HG03280 (cell line): ENCODE results near the gene LRIT2.
A peak's percentile ranks its signal among the peaks of the same experiment; 100 is the strongest.

Experiments used
- ATAC-seq: cut with Tn5 transposase; IDR thresholded peaks from one replicate; pipeline ENCODE4 v1.9.1; 2021; ENCODE audit warnings: mild to moderate bottlenecking, moderate library complexity; ENCODE audit not compliant: unreplicated experiment

Gene LRIT2, protein sequence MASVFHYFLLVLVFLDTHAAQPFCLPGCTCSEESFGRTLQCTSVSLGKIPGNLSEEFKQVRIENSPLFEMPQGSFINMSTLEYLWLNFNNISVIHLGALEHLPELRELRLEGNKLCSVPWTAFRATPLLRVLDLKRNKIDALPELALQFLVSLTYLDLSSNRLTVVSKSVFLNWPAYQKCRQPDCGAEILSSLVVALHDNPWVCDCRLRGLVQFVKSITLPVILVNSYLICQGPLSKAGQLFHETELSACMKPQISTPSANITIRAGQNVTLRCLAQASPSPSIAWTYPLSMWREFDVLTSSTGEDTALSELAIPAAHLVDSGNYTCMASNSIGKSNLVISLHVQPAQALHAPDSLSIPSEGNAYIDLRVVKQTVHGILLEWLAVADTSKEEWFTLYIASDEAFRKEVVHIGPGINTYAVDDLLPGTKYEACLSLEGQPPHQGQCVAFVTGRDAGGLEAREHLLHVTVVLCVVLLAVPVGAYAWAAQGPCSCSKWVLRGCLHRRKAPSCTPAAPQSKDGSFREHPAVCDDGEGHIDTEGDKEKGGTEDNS

DNA sequence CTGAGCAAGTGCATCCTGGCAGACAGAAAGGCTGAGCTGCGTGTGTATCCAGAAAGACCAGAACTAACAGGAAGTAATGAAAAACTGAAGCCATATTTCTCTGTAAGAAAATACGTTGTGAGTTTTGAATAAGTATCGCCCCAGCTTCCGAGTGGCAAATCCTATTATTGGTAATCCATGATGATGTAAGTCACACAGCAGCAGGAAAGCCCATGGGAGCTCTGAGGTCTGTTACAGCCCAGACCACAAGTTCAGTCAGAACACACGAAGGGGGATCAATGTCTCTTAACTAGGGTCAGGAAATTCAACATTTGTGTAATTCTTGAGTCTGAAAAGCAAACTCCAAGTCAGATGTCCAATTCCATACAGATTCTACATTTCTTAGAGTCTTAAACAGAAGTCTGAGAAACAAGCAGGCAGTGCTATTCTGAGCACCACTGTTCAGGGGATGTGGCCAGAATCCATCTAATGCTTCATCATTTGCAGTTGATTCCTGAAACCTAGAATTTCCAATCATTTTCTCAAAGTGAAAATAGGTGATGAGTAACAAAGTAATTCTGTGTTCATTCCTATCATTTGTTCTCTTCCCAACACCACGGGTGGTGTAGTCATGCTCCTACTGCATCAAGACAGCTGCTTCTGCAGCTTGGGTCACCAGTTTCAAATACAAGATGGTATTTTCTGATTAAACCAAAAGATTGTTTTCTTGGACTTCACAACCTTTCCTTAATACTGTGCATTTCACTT, at the start of gene LRIT2:
Gene LRIT2, minus strand, starts transcription at position 118 of the 747 bp plus-strand sequence. Its CDS starts 24 bp downstream, at position 94.
- no peak for ATAC-seq

- ATAC-seq = no peak
Observed at GRCh38 chr10:84270708-84271107, 45.4 kb upstream of the LRIT2 start.

- ATAC-seq = no peak
Observed at GRCh38 chr10:84269773-84270172, 44.4 kb upstream of the LRIT2 start.

DNA sequence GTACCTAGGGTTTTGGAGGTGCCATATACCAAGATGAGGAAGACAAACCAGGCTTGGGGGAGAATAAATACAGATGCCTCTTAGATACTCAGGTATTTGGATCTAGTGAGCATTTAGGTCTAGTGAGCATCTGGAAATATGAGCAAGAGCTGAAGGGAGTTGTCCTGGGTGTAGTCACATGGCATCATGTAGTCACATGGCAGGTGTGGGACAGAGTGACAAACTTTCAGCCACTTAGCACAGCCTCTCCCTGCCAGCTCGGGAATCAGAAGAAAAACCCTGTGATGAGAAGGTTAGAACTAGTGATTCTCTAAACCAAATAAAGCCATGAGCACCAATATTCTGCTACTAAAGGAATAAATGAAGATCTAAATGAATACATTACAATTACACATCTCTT, 43.8 kb upstream of the LRIT2 start:
- no peak for ATAC-seq

- no peak for ATAC-seq
Observed at GRCh38 chr10:84267503-84268126, 42.3 kb upstream of the LRIT2 start.

- no peak for ATAC-seq
Observed at GRCh38 chr10:84265418-84265817, 40.1 kb upstream of the LRIT2 start.

DNA sequence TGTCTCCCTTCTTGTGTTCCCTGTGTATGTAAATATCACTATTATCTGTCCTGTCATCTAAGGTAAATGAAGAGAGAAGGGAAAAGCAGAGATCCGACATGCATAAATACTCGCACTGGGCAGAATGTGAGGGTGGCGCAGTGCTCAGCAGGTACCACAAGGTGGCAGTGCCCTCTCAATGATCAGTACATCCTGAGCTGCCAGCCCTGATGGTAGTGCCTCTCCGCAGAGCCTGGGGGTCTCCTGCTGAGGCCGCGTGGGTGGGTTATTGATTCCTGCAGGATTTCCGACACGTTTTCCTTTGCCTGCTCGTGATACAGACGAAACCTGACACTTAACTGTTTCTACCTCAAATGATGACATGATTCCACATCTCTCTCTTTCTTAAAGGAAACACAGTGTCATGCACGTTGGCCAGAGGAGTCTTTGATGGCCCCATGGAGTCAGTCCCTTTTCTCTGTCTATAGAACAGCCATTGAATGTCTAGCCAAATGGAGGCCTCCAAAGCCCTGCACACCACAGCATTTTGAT, 39.3 kb upstream of the LRIT2 start:
- ATAC-seq = peak; percentile 96

DNA sequence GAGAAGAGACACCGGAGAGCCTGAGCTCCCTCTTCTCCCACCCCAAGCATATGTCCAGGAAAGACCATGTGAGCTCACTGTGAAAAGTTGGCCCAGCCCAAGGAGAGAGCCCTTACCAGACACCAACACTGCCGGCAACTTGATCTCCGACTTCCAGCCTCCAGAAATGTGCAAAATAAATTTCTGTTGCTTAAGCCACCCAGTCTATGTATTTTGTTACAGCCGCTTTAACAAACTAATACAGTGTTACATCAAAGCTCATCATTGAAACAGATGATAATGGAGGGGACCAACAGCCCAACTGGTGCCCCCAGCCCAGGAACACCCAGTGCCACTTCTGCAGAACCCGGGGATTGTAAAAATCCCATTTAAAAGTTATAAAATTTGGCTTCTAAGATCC, 38.4 kb upstream of the LRIT2 start:
- ATAC-seq = no peak

- no peak for ATAC-seq
Observed at GRCh38 chr10:84262190-84262956, 37.0 kb upstream of the LRIT2 start.

DNA sequence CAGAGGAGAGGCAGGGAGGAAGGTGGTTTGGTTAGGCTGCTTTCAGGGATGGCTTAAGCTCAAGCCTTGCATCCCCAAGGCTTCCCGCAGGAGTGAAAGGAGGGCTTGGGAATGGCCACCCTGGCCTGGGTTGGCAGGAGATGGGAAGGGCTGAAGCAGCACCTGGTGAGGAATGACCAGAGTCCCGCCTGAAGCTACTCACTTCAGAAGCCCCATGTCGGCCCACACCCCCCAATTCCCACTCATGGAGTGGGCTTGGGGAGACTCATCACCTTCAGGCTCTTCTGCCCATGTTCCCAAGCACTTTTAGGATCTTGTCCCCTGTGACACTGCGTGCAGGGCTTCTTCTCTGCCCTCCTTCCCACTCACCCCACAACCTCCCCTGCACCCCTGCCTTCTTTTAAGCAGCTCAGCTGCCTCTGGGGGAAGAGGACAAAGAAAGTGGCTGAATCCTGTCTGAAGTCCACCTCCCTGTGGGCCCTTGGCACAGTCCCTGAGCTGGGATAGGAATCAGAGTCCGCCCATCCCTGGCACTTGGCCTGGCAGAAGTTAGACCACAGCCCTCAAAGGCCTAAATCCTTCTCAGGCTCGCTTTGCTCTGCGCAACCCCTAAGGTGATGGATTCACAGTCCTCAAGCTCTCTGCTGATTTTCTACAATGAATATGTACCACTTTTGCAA, 36.0 kb upstream of the LRIT2 start:
- ATAC-seq = no peak

DNA sequence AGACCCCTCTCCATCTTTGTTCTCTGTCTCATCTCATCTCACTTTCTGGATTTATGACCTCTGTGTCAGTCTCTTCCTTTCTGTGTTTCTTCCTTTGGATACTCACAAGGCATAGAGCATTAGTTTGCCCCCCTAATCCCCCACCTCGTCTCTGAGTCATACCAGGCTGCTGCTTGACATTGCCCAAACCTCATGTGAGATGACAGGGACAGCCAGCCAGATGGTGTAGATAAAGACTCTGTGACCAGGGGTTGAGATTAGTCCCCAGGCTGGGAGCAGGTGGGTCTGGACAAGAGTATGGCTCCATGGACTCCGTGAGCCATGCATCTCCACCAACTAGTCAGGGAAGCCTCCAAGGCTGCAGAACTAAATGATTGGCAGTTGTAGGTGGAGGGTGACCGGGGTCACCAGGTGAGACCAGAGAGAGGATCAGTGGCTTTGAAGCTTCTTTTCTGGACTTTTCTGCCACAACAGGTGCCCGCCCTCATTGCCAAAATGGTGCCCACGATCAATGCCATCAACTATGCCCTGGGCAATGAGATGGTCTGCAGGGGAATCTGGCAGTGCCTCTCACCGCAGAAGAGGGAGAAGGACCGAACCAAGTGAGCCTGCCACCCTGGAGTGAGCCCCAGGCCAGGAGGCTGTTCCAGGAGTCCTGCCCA, 32.8 kb upstream of the LRIT2 start:
- no peak for ATAC-seq

DNA sequence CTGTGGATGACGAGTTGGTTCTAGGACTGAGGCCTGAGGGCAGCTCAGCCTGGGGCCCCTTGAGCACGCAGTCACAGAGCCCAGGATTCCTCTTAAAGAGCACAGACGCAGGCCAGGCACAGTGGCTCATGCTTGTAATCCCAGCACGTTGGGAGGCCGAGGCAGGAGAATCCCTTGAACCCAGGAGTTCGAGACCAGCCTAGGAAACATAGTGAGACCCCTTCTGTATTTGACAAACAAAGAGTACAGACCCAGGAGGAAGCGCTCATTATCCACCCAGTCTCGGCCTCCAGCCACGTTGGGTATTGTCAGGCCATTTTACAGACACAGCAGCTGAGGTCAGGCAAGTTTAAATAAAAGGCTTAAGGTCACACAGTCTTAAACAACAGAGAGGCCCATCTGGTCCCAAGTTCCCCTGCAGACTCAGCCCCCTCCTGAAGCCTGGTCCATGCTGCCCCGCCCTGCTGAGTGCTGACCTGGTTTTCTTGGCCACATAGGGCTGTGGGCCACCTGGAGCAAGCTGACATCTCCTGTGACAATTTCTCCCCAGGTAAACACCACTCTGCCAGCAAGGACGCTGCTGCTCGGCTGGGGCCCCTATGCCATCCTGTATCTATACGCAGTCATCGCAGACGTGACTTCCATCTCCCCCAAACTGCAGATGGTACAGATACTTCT, 32.1 kb upstream of the LRIT2 start:
- ATAC-seq = no peak

- ATAC-seq = peak; percentile 48
Observed at GRCh38 chr10:84256510-84257342, 31.4 kb upstream of the LRIT2 start.

DNA sequence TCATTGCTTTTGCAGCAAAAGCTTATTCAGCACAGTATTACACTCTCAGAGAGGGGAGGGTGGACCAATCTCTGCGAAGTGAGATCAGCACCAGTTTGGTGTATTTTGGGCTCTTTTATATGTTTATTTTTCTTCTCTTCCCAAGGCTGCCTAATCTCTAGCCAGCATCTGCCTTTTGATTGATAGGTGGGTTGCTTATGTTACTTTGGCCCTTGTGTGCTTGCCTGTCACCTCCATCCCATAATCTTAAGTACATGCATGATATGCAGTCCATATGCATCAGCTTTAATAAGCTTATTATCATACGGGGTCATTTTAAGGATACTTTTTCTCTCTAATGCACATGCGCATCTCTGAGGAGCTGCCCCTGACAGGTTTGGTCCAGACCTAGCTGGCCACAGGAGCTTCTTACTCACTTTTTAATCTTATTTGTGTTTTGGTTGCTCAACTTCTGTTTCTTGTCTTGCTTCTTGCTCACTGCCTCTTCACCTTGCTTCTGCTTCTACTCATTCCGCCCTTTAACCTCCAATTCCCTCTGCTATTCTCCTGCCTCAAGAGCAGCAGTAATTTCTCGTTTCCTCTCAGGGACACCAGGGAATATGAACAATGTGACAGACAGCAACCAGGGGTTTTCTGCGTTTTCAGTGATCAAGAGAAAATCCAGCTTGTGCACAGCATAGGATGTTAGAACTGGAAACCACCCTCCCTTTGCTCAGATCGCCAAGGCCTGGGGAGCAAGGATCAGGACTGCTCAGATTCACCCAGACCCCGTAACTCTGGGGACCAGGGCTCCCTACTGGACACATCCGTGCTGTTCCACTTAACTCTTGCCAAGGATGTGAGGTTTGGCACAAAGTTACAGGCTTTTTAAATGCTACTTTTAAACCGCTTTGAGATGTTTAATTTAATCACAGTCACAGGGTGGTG, 29.5 kb upstream of the LRIT2 start:
- no peak for ATAC-seq

DNA sequence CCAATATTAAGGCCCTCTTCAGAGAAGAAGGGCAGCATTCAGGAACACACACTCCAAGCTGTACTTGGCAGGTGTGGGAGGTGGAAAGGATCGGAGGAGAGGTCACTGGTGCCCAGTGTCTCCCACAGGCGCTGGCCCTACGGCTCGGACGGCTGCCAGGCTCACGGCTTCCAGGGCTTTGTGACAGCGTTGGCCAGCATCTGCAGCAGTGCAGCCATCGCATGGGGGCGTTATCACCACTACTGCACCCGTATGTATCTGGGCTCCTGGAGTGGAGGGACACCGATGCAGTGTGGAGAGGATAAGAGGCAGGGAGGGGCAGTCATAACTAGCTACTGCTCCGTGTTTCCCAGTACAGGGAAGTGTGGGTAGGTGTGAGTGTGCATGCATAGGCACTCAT, 23.4 kb upstream of the LRIT2 start:
- no peak for ATAC-seq

GRCh38 chr10:84247496-84247895, 22.2 kb upstream of the LRIT2 start:
- ATAC-seq = no peak
